ENCODE measurements around the gene CORO2B.

Gene CORO2B

GRCh38 chr15:68615301-68615700 is 36.5 kb downstream of the CORO2B start:
- no peak for DNase-seq
- intact Hi-C loops (cut with DNase I), result loop anchor here (5.0 kb wide), 1 partner anchor 33 kb away; no protein-coding TSS in a partner anchor

DNA sequence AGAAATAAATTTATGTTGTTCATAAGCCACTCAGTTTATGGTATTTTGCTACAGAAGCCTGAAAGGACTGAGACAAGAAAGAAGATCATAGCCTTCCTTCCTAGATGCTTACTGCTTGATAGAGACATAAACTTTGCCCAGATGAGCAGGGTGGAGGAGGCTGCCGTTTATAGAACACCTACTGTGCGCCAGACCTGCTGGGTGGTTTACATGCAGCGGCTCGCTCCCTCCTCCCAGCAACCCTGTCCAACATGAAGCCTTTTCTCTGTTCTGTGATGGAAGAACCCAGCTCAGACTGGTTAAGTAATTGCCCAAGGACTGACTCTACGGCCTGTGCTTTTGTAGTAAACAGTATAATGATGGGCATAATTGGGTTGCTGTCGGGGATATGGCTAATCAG is 37.0 kb downstream of the CORO2B start:
- intact Hi-C loops (cut with DNase I), result loop anchor here (5.0 kb wide), 1 partner anchor 34 kb away; no protein-coding TSS in a partner anchor
- DNase-seq, result no peak

- DNase-seq, result peak in 33 of 42 donors; percentile 21 to 79 (median 58)
- intact Hi-C loops (cut with DNase I), result loop anchor here (5.0 kb wide), 1 partner anchor 34 kb away; no protein-coding TSS in a partner anchor
Observed at GRCh38 chr15:68616397-68616796, 37.6 kb downstream of the CORO2B start.

GRCh38 chr15:68617001-68617400 is 38.2 kb downstream of the CORO2B start:
- intact Hi-C loops (cut with DNase I), result loop anchor here (5.0 kb wide), 1 partner anchor 35 kb away; no protein-coding TSS in a partner anchor
- DNase-seq, result peak in 31 of 42 donors; percentile 31 to 86 (median 60)

DNA sequence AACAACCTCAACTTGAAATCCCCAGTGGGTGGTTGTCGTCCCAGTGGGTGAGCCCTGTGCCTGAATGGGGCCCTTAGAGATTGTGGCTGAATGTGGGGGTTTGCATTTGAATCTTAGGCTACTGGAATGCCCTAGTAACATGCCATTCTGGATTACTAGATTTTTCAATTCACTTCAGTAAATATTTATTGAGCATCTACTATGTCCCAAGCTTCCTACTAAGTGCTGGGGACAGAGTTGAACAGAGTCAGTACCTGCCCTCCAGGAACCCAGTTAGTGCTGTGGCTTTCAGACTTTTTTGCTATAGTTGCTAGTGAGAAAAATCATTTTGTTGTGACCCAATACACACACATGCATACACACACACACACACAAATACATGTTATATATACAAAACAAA is 39.0 kb downstream of the CORO2B start:
- intact Hi-C loops (cut with DNase I), result loop anchor here (5.0 kb wide), 1 partner anchor 35 kb away; no protein-coding TSS in a partner anchor
- no peak for DNase-seq

- peak in 16 of 42 donors; percentile 29 to 67 (median 56) for DNase-seq
- intact Hi-C loops (cut with DNase I), result loop anchor here (5.0 kb wide), 1 partner anchor 36 kb away; no protein-coding TSS in a partner anchor
Observed at GRCh38 chr15:68618394-68618793, 39.6 kb downstream of the CORO2B start.

GRCh38 chr15:68618908-68619698 is 40.3 kb downstream of the CORO2B start:
- intact Hi-C loops (cut with DNase I), result loop anchor here (5.0 kb wide), 1 partner anchor 37 kb away; no protein-coding TSS in a partner anchor
- DNase-seq, result no peak

DNA sequence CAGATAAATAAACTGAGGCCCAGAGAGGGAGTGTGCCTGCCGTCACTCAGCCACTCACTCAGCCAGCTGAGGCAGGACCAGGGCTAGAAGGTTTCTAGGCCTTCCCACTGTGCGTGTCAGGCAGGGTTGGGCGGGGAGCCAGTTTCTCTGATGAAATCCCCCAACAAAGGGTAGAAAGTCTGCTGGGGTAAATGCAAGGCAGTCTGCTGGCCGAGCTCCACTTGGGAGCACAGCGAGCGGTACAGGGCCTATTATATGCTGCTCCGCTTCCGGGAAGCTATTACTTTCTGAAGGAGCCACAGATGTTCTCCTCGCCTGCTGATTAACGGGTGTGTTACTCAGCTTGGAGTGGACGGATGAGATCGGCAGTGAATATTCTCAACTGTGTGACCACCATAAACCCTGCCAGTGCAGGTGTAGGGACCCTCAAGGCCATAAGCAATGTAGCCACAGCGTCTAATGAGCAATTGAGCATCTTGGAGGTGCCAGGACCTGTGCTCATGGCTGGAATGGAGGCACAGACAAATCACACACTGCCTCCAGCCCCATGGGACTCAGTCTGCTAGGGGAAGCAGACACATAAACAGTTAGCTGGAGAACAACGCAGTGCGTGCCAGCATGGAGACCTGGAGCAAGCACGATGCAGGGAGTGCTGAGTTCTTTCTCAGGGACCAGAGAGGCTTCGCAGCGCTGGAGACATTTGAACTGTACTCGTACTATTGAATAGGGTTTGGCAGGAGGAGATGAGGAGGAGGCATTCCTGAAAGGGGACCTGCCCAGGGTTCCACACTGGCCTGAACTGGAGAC is 42.1 kb downstream of the CORO2B start:
- peak; percentile 75 to 97 (median 91) for DNase-seq
- intact Hi-C loops (cut with DNase I), result no loop called here

GRCh38 chr15:68621535-68621934 is 42.7 kb downstream of the CORO2B start:
- intact Hi-C loops (cut with DNase I), result no loop called here

GRCh38 chr15:68623301-68623892 is 44.6 kb downstream of the CORO2B start:
- intact Hi-C loops (cut with DNase I), result no loop called here
- peak; percentile 55 to 95 (median 80) for DNase-seq

More at GRCh38 chr15:68621535-68621934, 42.7 kb downstream of the CORO2B start:
- no peak for DNase-seq

DNA sequence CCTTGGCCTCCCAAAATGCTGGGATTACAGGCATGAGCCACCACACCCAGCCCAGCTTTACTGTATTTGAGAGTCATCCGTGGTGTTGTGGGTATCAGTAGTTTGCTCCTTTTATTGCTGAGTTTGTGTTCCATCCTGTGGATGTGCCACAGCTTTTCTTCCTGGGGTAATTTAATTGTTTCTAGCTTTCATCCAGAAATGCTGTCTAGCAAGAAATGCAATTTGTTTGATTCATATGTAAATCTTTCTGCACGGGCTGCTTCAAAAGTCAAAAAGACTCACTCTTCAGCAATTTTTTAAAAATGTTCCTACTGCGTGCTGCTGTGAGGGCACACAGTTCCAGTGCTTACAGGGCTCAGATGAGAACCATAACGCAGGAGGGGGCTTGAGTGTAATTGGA is 47.1 kb downstream of the CORO2B start:
- intact Hi-C loops (cut with DNase I), result no loop called here

GRCh38 chr15:68626283-68626682 is 47.5 kb downstream of the CORO2B start:
- no peak for DNase-seq
- intact Hi-C loops (cut with DNase I), result no loop called here

More for the DNA sequence above, 47.1 kb downstream of the CORO2B start:
- no peak for DNase-seq

DNA sequence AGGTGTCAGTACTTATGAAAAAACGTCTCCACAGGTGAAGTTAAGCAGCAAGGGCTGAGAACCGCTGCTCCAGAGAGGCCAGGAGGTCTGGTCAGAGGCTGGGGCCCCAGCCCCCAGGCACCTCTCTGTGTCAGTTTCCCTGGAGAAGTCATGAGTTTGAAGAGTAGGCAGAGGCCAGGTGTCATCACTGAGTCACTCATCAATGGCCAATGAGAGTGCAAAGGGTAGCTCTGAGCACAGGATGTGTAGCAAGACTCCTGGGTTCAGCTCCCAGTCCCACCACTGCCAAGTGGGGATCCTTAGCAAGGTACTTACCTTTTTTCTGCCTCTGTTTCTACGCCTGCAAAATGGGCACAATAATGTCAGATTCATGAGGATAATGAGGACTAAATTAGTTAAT is 47.9 kb downstream of the CORO2B start:
- intact Hi-C loops (cut with DNase I), result no loop called here
- DNase-seq, result no peak

DNA sequence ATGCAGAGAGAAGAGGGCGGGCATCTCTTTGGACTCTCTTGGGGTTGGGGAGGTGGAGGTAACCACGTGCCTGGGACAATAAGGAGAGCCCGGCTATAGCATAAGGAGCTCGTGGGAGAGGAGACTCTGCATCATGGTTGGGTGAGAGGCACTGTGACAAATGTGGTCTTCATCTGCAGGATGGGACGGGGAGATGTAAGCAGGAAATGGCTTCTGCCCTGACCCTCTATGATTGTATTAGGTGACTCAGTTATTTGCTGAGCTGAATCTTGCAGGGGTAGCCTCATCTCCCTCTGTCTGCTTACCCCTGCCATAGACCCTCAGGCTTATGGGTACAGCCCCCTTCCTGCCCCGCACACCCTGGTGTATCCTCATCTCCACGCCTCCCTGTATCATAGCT is 48.7 kb downstream of the CORO2B start:
- intact Hi-C loops (cut with DNase I), result no loop called here
- no peak for DNase-seq

GRCh38 chr15:68627995-68628394 is 49.2 kb downstream of the CORO2B start:
- intact Hi-C loops (cut with DNase I), result no loop called here
- DNase-seq, result no peak

- intact Hi-C loops (cut with DNase I), result no loop called here
- no peak for DNase-seq
Observed at GRCh38 chr15:68629519-68630210, 50.9 kb downstream of the CORO2B start.

DNA sequence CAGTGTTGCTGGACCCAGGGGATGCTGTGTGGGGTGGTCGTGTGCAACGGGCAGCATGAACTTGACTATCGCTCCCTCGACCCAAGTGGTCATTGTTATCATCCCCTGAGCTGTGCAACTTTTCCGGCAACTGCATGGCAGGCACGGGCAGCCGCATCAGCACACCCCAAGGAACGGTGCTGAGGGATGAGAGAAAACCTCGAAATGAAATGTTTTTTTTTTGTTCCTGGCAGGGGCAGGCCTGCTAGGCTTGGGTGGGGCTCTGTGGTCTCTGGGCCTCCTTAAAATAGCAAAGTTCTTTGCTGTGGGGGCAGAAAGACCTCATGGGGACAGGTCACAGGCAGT is 51.4 kb downstream of the CORO2B start:
- DNase-seq, result no peak
- intact Hi-C loops (cut with DNase I), result no loop called here

DNA sequence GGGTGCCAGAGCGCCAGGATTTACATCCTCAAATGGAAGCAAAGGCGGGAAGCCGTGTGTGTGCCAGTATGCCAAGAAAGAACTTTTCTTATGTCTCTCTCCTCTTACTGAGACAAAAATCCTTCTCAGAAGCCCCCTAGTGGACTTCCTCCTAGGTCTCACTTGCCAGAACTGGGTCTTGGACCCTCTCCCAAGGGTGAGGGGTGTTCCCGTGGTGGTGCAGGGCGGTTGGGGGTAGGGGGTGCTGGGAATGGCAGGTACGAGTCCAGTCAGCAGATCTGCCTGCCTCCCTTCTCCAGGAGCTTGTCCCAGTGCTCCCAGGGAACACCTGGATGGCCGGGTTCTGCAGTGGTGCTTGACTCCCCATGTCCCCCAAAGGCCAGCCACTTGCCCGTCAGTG is 52.0 kb downstream of the CORO2B start:
- DNase-seq, result no peak

GRCh38 chr15:68631601-68632051 is 52.8 kb downstream of the CORO2B start:
- intact Hi-C loops (cut with DNase I), result no loop called here
- no peak for DNase-seq

More for the DNA sequence above, 52.0 kb downstream of the CORO2B start:
- intact Hi-C loops (cut with DNase I), result no loop called here

Measured in head of caudate nucleus (tissue), 42 donors.